Breast epithelium (tissue), 4 donors: ENCODE results near the gene RFX1. TPM values are rescaled to one million over a fixed set of nuclear protein-coding genes. Genes with fewer than 3 reads are reported as not detected.
A peak's percentile ranks its signal among the peaks of the same experiment; 100 is the strongest.

Source experiments
- DNase-seq, 2 donors: peaks; one replicate each; pipeline ENCODE4 v3.0.0-alpha.2; 2019; ENCODE audit warnings: low spot score in 2 of 2
- H3K27ac ChIP-seq, 2 donors: fragments of 200-600 bp; sonication (generic) in 1 of 2; one replicate each; pipeline ENCODE4 v1.5.1; 2016 to 2019; ENCODE audit warnings: mild to moderate bottlenecking in 1 of 2
- H3K27me3 ChIP-seq, 2 donors: fragments of 200-600 bp; sonication (generic) in 1 of 2; one replicate each; pipeline versions ENCODE4 v1.5.1 to v1.6.0; 2017 to 2019; ENCODE audit warnings: control low read depth in 1 of 2, mild to moderate bottlenecking in 1 of 2
- H3K36me3 ChIP-seq: fragments of 200-600 bp; one replicate; pipeline ENCODE4 v1.5.1; 2019
- H3K4me1 ChIP-seq, 2 donors: fragments of 200-600 bp; sonication (generic); one replicate each; pipeline ENCODE4 v1.5.1; 2016 to 2019; ENCODE audit warnings: control low read depth in 1 of 2
- H3K4me3 ChIP-seq, 3 donors: fragments of 200-600 bp; sonication (generic); 1 replicate in 2 of 3; 2 replicates in 1 of 3; pipeline ENCODE4 v1.5.1; 2016 to 2019; ENCODE audit warnings: mild to moderate bottlenecking in 3 of 3, moderate library complexity in 2 of 3
- H3K9me3 ChIP-seq, 2 donors: fragments of 200-600 bp; sonication (generic) in 1 of 2; one replicate each; pipeline ENCODE4 v1.5.1; 2016 to 2019; ENCODE audit warnings: control low read depth in 1 of 2
- CTCF ChIP-seq, 3 donors: fragments of 450-650 bp; IDR thresholded peaks; one replicate each; pipeline ENCODE4 v1.5.1; 2016 to 2017; ENCODE audit warnings: antibody characterized with exemption in 3 of 3, mild to moderate bottlenecking in 3 of 3, moderate library complexity in 3 of 3
- POLR2A ChIP-seq: fragments of 450-650 bp; IDR thresholded peaks from one replicate; pipeline ENCODE4 v1.6.1; 2016; ENCODE audit warnings: antibody characterized with exemption, mild to moderate bottlenecking, moderate library complexity
- POLR2AphosphoS5 ChIP-seq, 3 donors: sonication (generic); formaldehyde crosslinking; IDR thresholded peaks; one replicate each; pipeline ENCODE4 v1.6.1; 2017; ENCODE audit warnings: antibody characterized with exemption in 3 of 3
- intact Hi-C: fragments of 100-400 bp; cut with DNase I; formaldehyde crosslinking; loops from one replicate; pipeline ENCODE4 v1.15.1; 2023; ENCODE audit warnings: low total_unique reads
- total RNA-seq, 3 donors: library from RNA; depleted of rRNA; stranded (reverse); fragments of >200 nt; gene quantifications; one replicate each; pipeline ENCODE4 v1.1.0, GENCODE V29; 2016

The RFX1 gene
- total RNA-seq, 3 donors from 2014 or later = 2.6 to 3.7 (median 3.6) TPM

DNA sequence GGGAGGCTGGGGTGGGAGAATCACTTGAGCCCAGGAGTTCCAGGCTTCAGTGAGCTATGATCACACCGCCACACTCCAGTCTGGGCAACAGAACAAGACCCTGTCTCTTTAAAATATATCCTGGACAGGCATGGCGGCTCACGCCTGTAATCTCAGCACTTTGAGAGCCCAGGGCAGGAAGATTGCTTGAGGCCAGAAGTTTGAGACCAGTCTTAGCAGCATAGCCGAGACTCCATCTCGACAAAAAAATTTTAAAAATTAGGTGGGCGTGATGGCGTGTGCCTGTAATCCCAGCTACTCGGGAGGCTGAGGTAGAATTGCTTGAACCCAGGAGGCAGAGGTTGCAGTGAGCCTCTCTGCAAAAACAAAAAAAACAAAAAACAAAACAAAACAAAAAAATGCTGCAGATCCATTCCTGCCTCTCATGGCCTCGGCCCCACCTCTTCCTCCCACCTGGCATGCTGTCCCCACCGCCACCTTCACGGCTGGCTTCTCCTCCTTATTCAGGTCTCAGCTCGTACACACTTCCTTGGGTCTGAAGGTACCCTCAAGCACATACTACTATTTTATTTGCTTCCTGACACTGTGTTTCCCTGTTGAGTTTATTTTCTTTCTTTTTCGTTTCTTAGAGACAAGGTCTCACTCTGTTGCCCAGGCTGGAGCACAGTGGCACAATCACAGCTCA, 5.3 kb downstream of the RFX1 start:
- H3K27ac ChIP-seq = peak overlapping the region; percentile 41 to 100
- intact Hi-C loops = no loop called here
- H3K36me3 ChIP-seq = no peaks in the 10 kb centered on the region
- no peak overlapping the region for H3K4me3 ChIP-seq
- no peak for DNase-seq
- no peaks in the 10 kb centered on the region for H3K27me3 ChIP-seq
- peaks cover 0 to 21% of the 10 kb centered on the region in 2 donors for H3K4me1 ChIP-seq
- H3K9me3 ChIP-seq = peaks cover 0 to 8% of the 10 kb centered on the region in 2 donors
- TF ChIP-seq CTCF (IDR thresholded peaks at IDR 0.05) (no peak), POLR2AphosphoS5 (IDR thresholded peaks at IDR 0.05) (no peak), POLR2A (no peak)

DNA sequence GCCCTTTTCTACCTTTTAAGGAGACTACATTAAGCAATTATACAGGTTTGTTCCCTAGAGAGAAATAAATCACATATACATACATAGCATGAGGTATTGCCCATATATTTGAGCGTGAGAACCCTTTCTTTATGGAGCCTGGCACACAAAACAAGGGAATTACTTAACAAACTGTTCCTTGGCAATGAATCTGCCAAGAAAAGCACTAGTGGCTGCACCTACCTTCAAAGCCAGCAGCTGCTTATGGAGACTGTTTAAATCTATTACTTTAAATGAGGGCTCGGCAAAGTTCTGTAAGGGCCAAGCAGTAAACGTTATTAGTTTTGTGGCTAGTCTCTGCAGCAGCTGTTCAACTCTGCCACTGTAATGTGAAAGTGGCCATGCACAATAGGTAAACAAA, 7.0 kb downstream of the RFX1 start:
- Histone ChIP-seq H3K4me1 (peaks cover 0 to 18% of the 10 kb centered on the region in 2 donors), H3K9me3 (peaks cover 0 to 8% of the 10 kb centered on the region in 2 donors), H3K4me3 (no peak overlapping the region), H3K36me3 (no peaks in the 10 kb centered on the region), H3K27ac (no peak overlapping the region), H3K27me3 (no peaks in the 10 kb centered on the region)
- no peak for TF ChIP-seq POLR2A
- TF ChIP-seq CTCF (IDR thresholded peaks at IDR 0.05) = no peak
- no peak for TF ChIP-seq POLR2AphosphoS5 (IDR thresholded peaks at IDR 0.05)
- intact Hi-C loops = no loop called here
- no peak for DNase-seq

DNA sequence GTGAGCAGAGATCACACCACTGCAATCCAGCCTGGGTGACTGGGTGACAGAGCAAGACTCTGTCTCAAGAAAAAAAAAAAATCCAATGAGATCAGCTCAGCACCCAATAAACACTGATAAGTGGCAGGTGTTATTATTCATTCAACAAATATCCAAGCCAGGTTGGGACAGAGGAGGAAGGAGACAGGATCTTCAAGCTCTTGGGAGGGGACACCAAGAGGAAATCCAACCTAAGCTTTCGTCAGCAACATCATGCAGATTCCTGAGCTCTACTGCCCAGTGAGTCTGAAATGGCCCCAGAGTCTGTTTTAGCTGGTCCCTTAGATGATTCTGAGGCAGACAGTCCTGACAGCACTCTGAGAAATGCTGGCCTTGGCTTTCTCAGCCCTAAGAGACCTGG, 7.7 kb downstream of the RFX1 start:
- H3K27ac ChIP-seq = no peak overlapping the region
- intact Hi-C loops = no loop called here
- H3K4me3 ChIP-seq = no peak overlapping the region
- no peak for DNase-seq
- H3K36me3 ChIP-seq = no peaks in the 10 kb centered on the region
- peaks cover 0 to 8% of the 10 kb centered on the region in 2 donors for H3K9me3 ChIP-seq
- H3K4me1 ChIP-seq = peaks cover 0 to 11% of the 10 kb centered on the region in 2 donors
- TF ChIP-seq POLR2A = no peak
- no peak for TF ChIP-seq CTCF (IDR thresholded peaks at IDR 0.05)
- TF ChIP-seq POLR2AphosphoS5 (IDR thresholded peaks at IDR 0.05) = no peak
- no peaks in the 10 kb centered on the region for H3K27me3 ChIP-seq

- peaks cover 0 to 3% of the 10 kb centered on the region in 2 donors for H3K4me1 ChIP-seq
- no peak overlapping the region for H3K4me3 ChIP-seq
- no peaks in the 10 kb centered on the region for H3K36me3 ChIP-seq
- H3K9me3 ChIP-seq = peaks cover 0 to 8% of the 10 kb centered on the region in 2 donors
- H3K27me3 ChIP-seq = no peaks in the 10 kb centered on the region
- no peak overlapping the region for H3K27ac ChIP-seq
- TF ChIP-seq CTCF (IDR thresholded peaks at IDR 0.05) (no peak), POLR2AphosphoS5 (IDR thresholded peaks at IDR 0.05) (no peak), POLR2A (no peak)
- intact Hi-C loops = no loop called here
- no peak for DNase-seq
Observed at GRCh38 chr19:13997631-13997962, 8.5 kb downstream of the RFX1 start.

- no peak for TF ChIP-seq CTCF (IDR thresholded peaks at IDR 0.05)
- no peaks in the 10 kb centered on the region for H3K27me3 ChIP-seq
- no peak overlapping the region for H3K27ac ChIP-seq
- H3K4me1 ChIP-seq = no peaks in the 10 kb centered on the region
- H3K9me3 ChIP-seq = peaks cover 0 to 8% of the 10 kb centered on the region in 2 donors
- no peak for DNase-seq
- H3K4me3 ChIP-seq = no peak overlapping the region
- no peaks in the 10 kb centered on the region for H3K36me3 ChIP-seq
- intact Hi-C loops = no loop called here
Observed at GRCh38 chr19:13996928-13997630, 9.0 kb downstream of the RFX1 start.
